K562 (cell line): Measurements from ENCODE around the gene SLC4A5. TPM values are rescaled to one million over a fixed set of nuclear protein-coding genes. Genes with fewer than 3 reads are reported as not detected.
A peak's percentile ranks its signal among the peaks of the same experiment; 100 is the strongest.

ENCODE experiments used
- ATAC-seq: fragments of 200-7000 bp; cut with Tn5 transposase; 3 replicates; pipeline ENCODE4 v1.9.1; 2020; ENCODE audit warnings: moderate library complexity
- BruUV-seq: library from RNA; stranded (reverse); fragments of 400-500 nt; replicated peaks from 2 replicates; lab custom pipeline; 2021; lab: Mats Ljungman, UMichigan
- CTCF ChIA-PET: fragments of 300-600 bp; formaldehyde crosslinking; extraction: SDS; loops from one replicate; lab custom pipeline; 2021; ENCODE audit warnings: low intra/inter-chr PET ratio; lab: Yijun Ruan, JAX
- POLR2A ChIA-PET: fragments of 300-600, 350-650 bp; sonication (Branson Sonifier 250); formaldehyde crosslinking; extraction: SDS; loops from one replicate; lab custom pipeline; 2021; ENCODE audit warnings: antibody characterized with exemption, inconsistent platforms; lab: Yijun Ruan, JAX
- DNase-seq, 4 experiments: peaks; one replicate each; pipeline versions ENCODE4 v3.0.0 to v3.0.0-alpha.2; 2011 to 2018; ENCODE audit warnings: low spot score in 3 of 4, mixed read lengths in 3 of 4; ENCODE audit errors: extremely low read depth in 1 of 4
- FAIRE-seq: peaks from 2 replicates; lab custom pipeline; 2011; peaks lifted over from hg19 to GRCh38; lab: Jason Lieb, UNC
- H2AFZ ChIP-seq: 2 replicates; pipeline ENCODE4 v1.6.0; 2011; ENCODE audit warnings: low read depth, low read length, control low read depth, inconsistent platforms
- H3K27ac ChIP-seq: fragments of 200-600 bp; 3 replicates; pipeline ENCODE4 v1.8.0; 2011; ENCODE audit warnings: low read depth, mild to moderate bottlenecking, control low read depth, inconsistent platforms, low read length, moderate library complexity, mixed read lengths; ENCODE audit errors: extremely low read depth
- H3K27me3 ChIP-seq, 2 experiments: fragments of 300-600 bp in 1 of 2; 2 replicates in 1 of 2; 3 replicates in 1 of 2; pipeline versions ENCODE4 v1.6.0 to v1.8.0; 2011; ENCODE audit warnings: inconsistent platforms in 2 of 2, low read length in 2 of 2, mild to moderate bottlenecking in 1 of 2, mixed read lengths in 1 of 2, moderate library complexity in 1 of 2; ENCODE audit not compliant: control insufficient read depth in 2 of 2, insufficient read depth in 2 of 2
- H3K36me3 ChIP-seq: fragments of 300-600 bp; 3 replicates; pipeline ENCODE4 v1.8.0; 2011; ENCODE audit warnings: mild to moderate bottlenecking, low read length, inconsistent platforms; ENCODE audit not compliant: control insufficient read depth, insufficient read depth
- H3K4me1 ChIP-seq, 2 experiments: fragments of 200-600 bp in 1 of 2; replicated peaks in 1 of 2; 2 replicates in 1 of 2; 3 replicates in 1 of 2; pipeline versions ENCODE4 v1.5.1 to v1.8.0; 2011; ENCODE audit warnings: inconsistent platforms in 2 of 2, low read length in 2 of 2, mild to moderate bottlenecking in 1 of 2, mixed read lengths in 1 of 2, moderate library complexity in 1 of 2; ENCODE audit not compliant: control insufficient read depth in 2 of 2, insufficient read depth in 2 of 2
- H3K4me2 ChIP-seq: 2 replicates; pipeline ENCODE4 v1.6.1; 2011; ENCODE audit warnings: low read length, control low read depth, inconsistent platforms, mixed read lengths; ENCODE audit not compliant: insufficient read depth
- H3K4me3 ChIP-seq: fragments of 200-600 bp; sonication (generic), shearing (Covaris generic); 2 replicates; pipeline ENCODE4 v1.5.1; 2016; ENCODE audit warnings: control low read depth, inconsistent platforms
- H3K79me2 ChIP-seq: fragments of 200-600 bp; 3 replicates; pipeline ENCODE4 v1.8.0; 2011; ENCODE audit warnings: low read length, inconsistent platforms; ENCODE audit not compliant: control insufficient read depth, insufficient read depth
- H3K9ac ChIP-seq, 2 experiments: 2 replicates each; pipeline versions ENCODE4 v1.6.0 to v1.6.1; 2011; ENCODE audit warnings: low read depth in 2 of 2, low read length in 2 of 2, control low read depth in 1 of 2, inconsistent platforms in 1 of 2, mild to moderate bottlenecking in 1 of 2, mixed read lengths in 1 of 2; ENCODE audit not compliant: insufficient read depth in 1 of 2
- H3K9me1 ChIP-seq: one replicate; pipeline ENCODE4 v1.6.0; 2011; ENCODE audit warnings: inconsistent platforms, mild to moderate bottlenecking, low read length, moderate library complexity; ENCODE audit not compliant: control insufficient read depth, insufficient read depth
- H3K9me3 ChIP-seq: replicated peaks from 2 replicates; pipeline ENCODE4 v1.5.1; 2011; ENCODE audit warnings: low read depth, low read length, inconsistent platforms; ENCODE audit not compliant: control insufficient read depth, insufficient read depth
- H4K20me1 ChIP-seq: replicated peaks from 2 replicates; pipeline ENCODE4 v1.6.1; 2011; ENCODE audit warnings: low read length, inconsistent platforms, mixed read lengths; ENCODE audit not compliant: control insufficient read depth, insufficient read depth
- ARID2 ChIP-seq: fragments of 450-650 bp; IDR thresholded peaks from 2 replicates; pipeline ENCODE4 v1.6.1; 2017; ENCODE audit warnings: antibody characterized with exemption, mild to moderate bottlenecking
- C11orf30 ChIP-seq: fragments of 450-650 bp; IDR thresholded peaks from 2 replicates; pipeline ENCODE4 v1.6.1; 2016; ENCODE audit warnings: low read depth, mild to moderate bottlenecking
- ZNF280A ChIP-seq: fragments of 450-650 bp; IDR thresholded peaks from 2 replicates; pipeline ENCODE4 v1.6.1; 2018; ENCODE audit warnings: mild to moderate bottlenecking, low read depth; ENCODE audit not compliant: partially characterized antibody
- WGBS: fragments of 100-300 bp; shearing (Covaris generic); methylation state at CpG from one replicate; pipeline ENCODE4 v1.1.6; 2016; ENCODE audit warnings: low coverage, mixed read lengths; ENCODE audit not compliant: insufficient coverage; ENCODE audit errors: missing lambda C conversion rate; 5-methylcytosine and 5-hydroxymethylcytosine counted together
- in situ Hi-C: fragments of 300-500 bp; cut with MboI; formaldehyde crosslinking; loops from 4 replicates; pipeline ENCODE4 v1.15.0; 2018; ENCODE audit warnings: inconsistent platforms, mixed read lengths
- intact Hi-C: fragments of 100-400 bp; cut with micrococcal nuclease; formaldehyde crosslinking; loops from 2 replicates; pipeline ENCODE4 v1.14.2; 2022
- polyA plus RNA-seq, 8 experiments: library from polyadenylated mRNA; depleted of rRNA in 4 of 8; stranded (reverse) in 5 of 8; unstranded in 3 of 8; fragments of >200 nt; fragmentation: Nextera tagmentation in 2 of 8; fragmentation: Illumina TruSeq in 1 of 8; extraction: Ambion mirVana in 2 of 8; extraction: Trizol in 1 of 8; gene quantifications; 2 replicates each; pipeline versions ENCODE4 v1.2.1 to v1.2.3, GENCODE V29; 2011 to 2014; ENCODE audit warnings: inconsistent platforms in 1 of 8, missing spikeins in 1 of 8
- total RNA-seq, 7 experiments: library from RNA; depleted of rRNA in 6 of 7; stranded (reverse); fragments of >200 nt in 6 of 7; fragmentation: Illumina TruSeq in 2 of 7; extraction: Trizol in 2 of 7; gene quantifications; 2 replicates each; pipeline versions ENCODE4 v1.2.1 to v1.2.3, GENCODE V29; 2011 to 2021; ENCODE audit warnings: low replicate concordance in 1 of 7

Gene SLC4A5
- total and polyA plus RNA-seq, 9 of the 15 experiments (the other 6 are each of a cell fraction or from before 2014, with no cell fraction given), result 0.03 to 0.77 (median 0.14) TPM; not detected in 1

- Histone ChIP-seq H2AFZ (peak overlapping the region; percentile 19; the same call in 1 of the 2 replicates), H3K79me2 (no peaks in the 10 kb centered on the region)
- in situ Hi-C loops, result no loop called here
These were observed 2.2 kb upstream of the SLC4A5 start for GRCh38 chr2:74345272-74345943.

More at GRCh38 chr2:74345272-74345943, 2.2 kb upstream of the SLC4A5 start:
- no peak overlapping the region for H3K9ac ChIP-seq
- no TSS peak for BruUV-seq
- no peaks in the 10 kb centered on the region for H3K9me3 ChIP-seq
- FAIRE-seq (no peak), DNase-seq (no peak), ATAC-seq (no peak)
- no peaks in the 10 kb centered on the region for H3K4me1 ChIP-seq
- H3K4me3 ChIP-seq, result no peak overlapping the region
- TF ChIP-seq ARID2 (no peak), ZNF280A (no peak), C11orf30 (no peak)
- H3K4me2 ChIP-seq, result no peak overlapping the region
- no peak overlapping the region for H3K27ac ChIP-seq
- WGBS, result 5% methylated on average over 8 of the region's 8 CpGs
- no peaks in the 10 kb centered on the region for H3K36me3 ChIP-seq
- ChIA-PET CTCF (no interaction called here), POLR2A (no interaction called here)
- H4K20me1 ChIP-seq, result no peaks in the 10 kb centered on the region
- H3K9me1 ChIP-seq, result no peaks in the 10 kb centered on the region
- H3K27me3 ChIP-seq, result peaks cover 21 to 32% of the 10 kb centered on the region in 2 experiments; a peak in 4 of 5 replicates
- intact Hi-C loops, result no loop called here
